SK-N-SH (cell line): ENCODE data around the gene MORN3. TPM values are rescaled to one million over a fixed set of nuclear protein-coding genes. Genes with fewer than 3 reads are reported as not detected.
"Not testable (repeated sequence)": the region's sequence is repeated elsewhere in the genome, so short reads cannot be mapped to it uniquely, and the experiment has no call there.

Experiments used
- CTCF ChIA-PET: fragments of 300-600, 350-600 bp; formaldehyde crosslinking; extraction: SDS; loops from one replicate; lab custom pipeline; 2021; lab: Yijun Ruan, JAX
- POLR2A ChIA-PET: fragments of 350-600 bp; sonication (Branson Sonifier 250); formaldehyde crosslinking; extraction: SDS; loops from one replicate; lab custom pipeline; 2020; ENCODE audit warnings: antibody characterized with exemption, inconsistent platforms; lab: Yijun Ruan, JAX
- DNase-seq: peaks from one replicate; pipeline ENCODE4 v3.0.0; 2012
- H2AFZ ChIP-seq: fragments of 200-600 bp; sonication (generic); 2 replicates; pipeline ENCODE4 v1.8.1; 2016; ENCODE audit warnings: antibody characterized with exemption, mild to moderate bottlenecking, low read depth
- H3F3A ChIP-seq: fragments of 200-600 bp; sonication (generic); replicated peaks from 2 replicates; pipeline ENCODE3; 2016; ENCODE audit warnings: antibody characterized with exemption, mild to moderate bottlenecking; ENCODE audit not compliant: insufficient read depth
- H3K27ac ChIP-seq, 2 experiments: fragments of 200-500 bp in 1 of 2; fragments of 200-600 bp in 1 of 2; sonication (Bioruptor generic) in 1 of 2; sonication (generic), shearing (Covaris generic) in 1 of 2; 2 replicates each; pipeline versions ENCODE4 v1.5.1 to v1.6.1; 2014 to 2016; ENCODE audit warnings: low read depth in 2 of 2, inconsistent platforms in 1 of 2, low read length in 1 of 2, mild to moderate bottlenecking in 1 of 2, mixed read lengths in 1 of 2
- H3K27me3 ChIP-seq: fragments of 200-600 bp; sonication (generic), shearing (Covaris generic); 2 replicates; pipeline ENCODE4 v1.6.1; 2016; ENCODE audit warnings: mixed run types; ENCODE audit not compliant: insufficient read depth
- H3K36me3 ChIP-seq, 2 experiments: fragments of 200-500 bp in 1 of 2; fragments of 200-600 bp in 1 of 2; sonication (Bioruptor generic) in 1 of 2; sonication (generic) in 1 of 2; replicated peaks in 1 of 2; 2 replicates each; pipeline versions ENCODE3 to v1.5.1; 2014 to 2016; ENCODE audit warnings: low read length in 1 of 2, mild to moderate bottlenecking in 1 of 2; ENCODE audit not compliant: insufficient read depth in 2 of 2, control insufficient read depth in 1 of 2
- H3K4me1 ChIP-seq, 2 experiments: fragments of 200-500 bp in 1 of 2; fragments of 200-600 bp in 1 of 2; sonication (Bioruptor generic) in 1 of 2; sonication (generic), shearing (Covaris generic) in 1 of 2; 2 replicates each; pipeline versions ENCODE4 v1.5.1 to v1.6.1; 2014 to 2016; ENCODE audit warnings: low read depth in 1 of 2, low read length in 1 of 2, mixed run types in 1 of 2; ENCODE audit not compliant: insufficient read depth in 2 of 2, control insufficient read depth in 1 of 2
- H3K4me2 ChIP-seq: fragments of 200-600 bp; sonication (generic), shearing (Covaris generic); 2 replicates; pipeline ENCODE4 v1.6.1; 2017; ENCODE audit warnings: mixed run types
- H3K4me3 ChIP-seq, 2 experiments: fragments of 200-500 bp in 1 of 2; fragments of 200-600 bp in 1 of 2; sonication (Bioruptor generic) in 1 of 2; sonication (generic), shearing (Covaris generic) in 1 of 2; 2 replicates each; pipeline versions ENCODE4 v1.5.1 to v1.8.1; 2014 to 2016; ENCODE audit warnings: low read depth in 2 of 2, inconsistent platforms in 1 of 2, low read length in 1 of 2, mild to moderate bottlenecking in 1 of 2, mixed read lengths in 1 of 2, moderate library complexity in 1 of 2
- H3K79me2 ChIP-seq: fragments of 200-600 bp; sonication (generic); 2 replicates; pipeline ENCODE4 v1.8.1; 2017; ENCODE audit warnings: mild to moderate bottlenecking; ENCODE audit not compliant: insufficient read depth
- H3K9ac ChIP-seq: fragments of 200-600 bp; sonication (generic); 2 replicates; pipeline ENCODE4 v1.6.1; 2017; ENCODE audit warnings: mixed run types
- H3K9me2 ChIP-seq: fragments of 200-600 bp; sonication (generic); 2 replicates; pipeline ENCODE4 v1.6.1; 2017; ENCODE audit warnings: mixed run types
- H3K9me3 ChIP-seq: fragments of 200-600 bp; sonication (generic); 2 replicates; pipeline ENCODE4 v1.6.1; 2017; ENCODE audit warnings: mixed run types, mild to moderate bottlenecking, moderate library complexity
- H4K20me1 ChIP-seq: fragments of 200-600 bp; sonication (generic); 2 replicates; pipeline ENCODE4 v1.6.1; 2017; ENCODE audit warnings: mild to moderate bottlenecking, mixed run types; ENCODE audit not compliant: insufficient read depth
- CHD2 ChIP-seq: fragments of 150-350 bp; IDR thresholded peaks from 2 replicates; pipeline ENCODE4 v1.6.1; 2018; ENCODE audit warnings: low read length; ENCODE audit not compliant: partially characterized antibody
- EZH2phosphoT487 ChIP-seq: fragments of 200-600 bp; sonication (generic); IDR thresholded peaks from 2 replicates; pipeline ENCODE4 v1.6.1; 2017; ENCODE audit warnings: low read depth, mixed run types, mild to moderate bottlenecking, antibody characterized with exemption, moderate library complexity, borderline replicate concordance
- FOXM1 ChIP-seq: IDR thresholded peaks from 2 replicates; pipeline ENCODE4 v1.4.0; 2012; ENCODE audit warnings: low read depth, mild to moderate bottlenecking
- GABPA ChIP-seq: IDR thresholded peaks from 2 replicates; pipeline ENCODE4 v1.4.0; 2012; ENCODE audit warnings: low read depth, mild to moderate bottlenecking
- GATA2 ChIP-seq: sonication (generic); formaldehyde crosslinking; IDR thresholded peaks from 2 replicates; pipeline ENCODE4 v1.5.0; 2020; ENCODE audit warnings: mild to moderate bottlenecking, missing genetic modification reagents
- MEF2A ChIP-seq: IDR thresholded peaks from 2 replicates; pipeline ENCODE4 v1.4.0; 2012; ENCODE audit warnings: low read depth, borderline replicate concordance
- NFIC ChIP-seq: IDR thresholded peaks from 2 replicates; pipeline ENCODE4 v1.4.0; 2012; ENCODE audit warnings: borderline replicate concordance
- POLR2AphosphoS5 ChIP-seq: IDR thresholded peaks from 2 replicates; pipeline ENCODE4 v1.6.1; 2012; ENCODE audit warnings: low read depth, low read length
- RAD21 ChIP-seq: IDR thresholded peaks from 2 replicates; pipeline ENCODE4 v1.6.1; 2012; ENCODE audit warnings: mild to moderate bottlenecking, low read length
- SMC3 ChIP-seq: IDR thresholded peaks from 2 replicates; pipeline ENCODE4 v1.6.1; 2012; ENCODE audit warnings: low read depth, low read length, improper control_type of control experiment
- TAF1 ChIP-seq: IDR thresholded peaks from 2 replicates; pipeline ENCODE4 v1.6.1; 2012; ENCODE audit warnings: low read depth, mild to moderate bottlenecking, low read length, moderate library complexity, borderline replicate concordance
- TCF12 ChIP-seq: IDR thresholded peaks from 2 replicates; pipeline ENCODE4 v1.4.0; 2012
- YY1 ChIP-seq: IDR thresholded peaks from 2 replicates; pipeline ENCODE4 v1.4.0; 2012; ENCODE audit warnings: low read depth, mild to moderate bottlenecking
- WGBS: methylation state at CpG from one replicate; pipeline ENCODE4 v1.1.6; 2017; ENCODE audit warnings: low lambda C conversion rate; 5-methylcytosine and 5-hydroxymethylcytosine counted together
- polyA plus RNA-seq, 3 experiments: library from polyadenylated mRNA; depleted of rRNA; stranded (reverse); fragments of >200 nt; gene quantifications; 2 replicates each; pipeline ENCODE4 v1.2.3, GENCODE V29; 2012
- TF ChIP-seq, protein P1 (sequence below): IDR thresholded peaks from 2 replicates; pipeline ENCODE4 v1.4.0; 2012; ENCODE audit warnings: low read depth, borderline replicate concordance
- TF ChIP-seq, protein P2 (sequence below): IDR thresholded peaks from 2 replicates; pipeline ENCODE4 v1.4.0; 2012; ENCODE audit warnings: low read depth
- TF ChIP-seq, protein P3 (sequence below): fragments of 150-350 bp; IDR thresholded peaks from 2 replicates; pipeline ENCODE4 v1.6.1; 2017; ENCODE audit warnings: antibody characterized with exemption, low read length, low read depth, borderline replicate concordance
- TF ChIP-seq, protein P4 (sequence below): IDR thresholded peaks from 2 replicates; pipeline ENCODE4 v1.4.0; 2012; ENCODE audit warnings: low read depth, borderline replicate concordance

MORN3 gene
- polyA plus RNA-seq, 1 of the 3 experiments (the other 2 are of a cell fraction), result 2.7 TPM

DNA sequence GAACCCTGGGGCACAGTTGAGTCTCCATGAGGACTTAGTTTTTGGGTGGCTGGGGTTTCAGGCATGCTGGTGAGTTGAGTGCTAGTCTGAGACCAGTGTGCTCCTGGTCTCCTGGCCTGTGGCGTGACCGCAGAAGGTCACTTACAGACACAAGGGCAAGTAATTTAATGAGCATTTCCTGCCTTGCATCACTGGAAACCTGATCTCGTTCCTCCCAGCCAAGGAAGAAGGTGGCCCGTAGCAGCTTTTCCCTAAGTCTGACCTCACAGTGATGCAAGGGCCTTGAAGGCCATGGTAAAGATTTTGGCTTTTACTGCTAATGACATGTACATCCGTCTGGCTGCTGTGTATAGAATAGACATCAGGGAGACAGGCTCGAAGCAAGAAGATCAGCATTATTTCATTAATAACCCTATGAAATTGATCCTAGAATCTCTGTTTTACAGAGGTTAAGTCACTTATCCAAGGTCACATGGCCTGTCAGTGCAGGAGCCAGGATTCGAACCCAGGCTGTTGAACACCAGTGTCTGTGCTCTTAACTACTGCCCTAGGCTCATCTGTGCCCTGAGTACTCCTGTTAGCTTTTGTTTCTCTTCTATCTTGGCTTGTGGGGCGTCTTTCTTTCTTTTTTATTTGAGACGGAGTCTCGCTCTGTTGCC is 47.7 kb upstream of the MORN3 start (continued):
- TF ChIP-seq TCF12 (peak; percentile 56), SMC3 (no peak), YY1 (no peak), POLR2AphosphoS5 (no peak), MEF2A (no peak)
- TF ChIP-seq, protein P1, sequence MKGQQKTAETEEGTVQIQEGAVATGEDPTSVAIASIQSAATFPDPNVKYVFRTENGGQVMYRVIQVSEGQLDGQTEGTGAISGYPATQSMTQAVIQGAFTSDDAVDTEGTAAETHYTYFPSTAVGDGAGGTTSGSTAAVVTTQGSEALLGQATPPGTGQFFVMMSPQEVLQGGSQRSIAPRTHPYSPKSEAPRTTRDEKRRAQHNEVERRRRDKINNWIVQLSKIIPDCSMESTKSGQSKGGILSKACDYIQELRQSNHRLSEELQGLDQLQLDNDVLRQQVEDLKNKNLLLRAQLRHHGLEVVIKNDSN, result no peak; the same call in 1 of the 2 replicates

DNA sequence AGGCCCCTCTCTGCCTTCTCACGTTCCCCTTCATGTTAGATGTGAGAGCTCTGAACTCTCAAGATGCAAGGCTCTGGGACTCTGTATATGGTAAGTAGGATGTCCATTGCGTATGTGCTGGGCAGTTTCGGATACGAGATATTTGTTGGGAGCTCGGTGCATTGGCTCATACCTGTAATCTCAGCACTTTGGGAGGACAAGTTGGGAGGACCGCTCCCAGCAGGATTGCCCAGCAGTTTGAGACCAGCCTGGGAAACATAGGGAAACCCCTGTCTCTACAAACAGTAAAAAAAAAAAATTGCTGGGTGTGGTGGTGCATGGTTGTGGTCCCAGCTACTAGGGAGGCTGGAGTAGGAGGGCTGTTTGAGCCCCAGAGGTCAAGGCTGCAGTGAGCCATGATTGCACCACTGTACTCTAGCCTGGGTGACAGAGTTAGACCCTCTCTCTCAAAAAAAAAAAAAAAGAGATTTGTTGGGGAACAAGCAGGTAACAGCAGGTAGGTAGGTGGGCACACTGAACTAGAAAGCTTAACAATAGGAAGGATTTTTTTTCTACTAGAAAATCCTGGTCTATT is 46.5 kb upstream of the MORN3 start:
- 80% methylated on average over 6 of the region's 6 CpGs for whole genome bisulfite sequencing
- H3K79me2 ChIP-seq, result peaks cover 57% of the 10 kb centered on the region

DNA sequence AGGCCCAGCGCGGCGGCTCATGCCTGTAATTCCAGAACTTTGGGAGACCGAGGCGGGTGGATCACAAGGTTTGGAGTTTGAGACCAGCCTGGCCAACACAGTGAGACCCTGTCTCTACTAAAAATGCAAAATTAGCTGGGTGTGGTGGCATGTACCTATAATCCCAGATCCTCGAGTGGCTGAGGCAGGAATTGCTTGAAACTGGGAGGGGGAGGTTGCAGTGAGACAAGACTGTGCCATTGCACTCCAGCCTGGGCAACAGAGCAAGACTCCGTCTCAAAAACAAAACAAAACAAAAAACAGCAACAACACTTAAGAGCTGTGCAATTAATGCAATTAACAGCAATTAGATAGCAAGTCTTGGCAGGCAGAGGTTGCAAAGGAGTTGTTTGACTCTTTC is 45.6 kb upstream of the MORN3 start:
- H3K4me1 ChIP-seq, H3K36me3 ChIP-seq, H3K9me3 ChIP-seq, H3K27ac ChIP-seq, H3K4me3 ChIP-seq, H3K4me2 ChIP-seq, H3K9me2 ChIP-seq, H4K20me1 ChIP-seq, H3F3A ChIP-seq, POLR2A ChIA-PET, DNase-seq, H3K9ac ChIP-seq, H3K27me3 ChIP-seq, H2AFZ ChIP-seq: not testable (repeated sequence)
- peaks cover 53% of the 10 kb centered on the region for H3K79me2 ChIP-seq
- 98% methylated on average over 6 of the region's 7 CpGs for WGBS
- CTCF ChIA-PET, result interaction anchor here (1.0 to 1.3 kb wide), 2 partner anchors 23 to 29 kb away, joined by 3 read pairs; no protein-coding TSS in a partner anchor

More for the DNA sequence above, 46.5 kb upstream of the MORN3 start:
- H3F3A ChIP-seq, result peaks cover 8% of the 10 kb centered on the region
- H3K9me2 ChIP-seq, result no peaks in the 10 kb centered on the region
- no peak overlapping the region for H3K4me3 ChIP-seq
- H3K4me2 ChIP-seq, result no peak overlapping the region
- H3K36me3 ChIP-seq, result no peaks in the 10 kb centered on the region
- H3K9ac ChIP-seq, result no peak overlapping the region
- H4K20me1 ChIP-seq, result no peaks in the 10 kb centered on the region
- no peaks in the 10 kb centered on the region for H3K9me3 ChIP-seq
- CTCF ChIA-PET, result interaction anchor here (1.0 to 1.3 kb wide), 2 partner anchors 22 to 30 kb away, joined by 3 read pairs; no protein-coding TSS in a partner anchor
- TF ChIP-seq, protein P2, sequence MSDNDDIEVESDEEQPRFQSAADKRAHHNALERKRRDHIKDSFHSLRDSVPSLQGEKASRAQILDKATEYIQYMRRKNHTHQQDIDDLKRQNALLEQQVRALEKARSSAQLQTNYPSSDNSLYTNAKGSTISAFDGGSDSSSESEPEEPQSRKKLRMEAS, result no peak
- no peak for TF ChIP-seq TAF1
- TF ChIP-seq NFIC, result no peak
- TF ChIP-seq FOXM1, result no peak
- TF ChIP-seq RAD21, result no peak
- no peak for TF ChIP-seq EZH2phosphoT487
- no peak for TF ChIP-seq GABPA
- TF ChIP-seq, protein P3, sequence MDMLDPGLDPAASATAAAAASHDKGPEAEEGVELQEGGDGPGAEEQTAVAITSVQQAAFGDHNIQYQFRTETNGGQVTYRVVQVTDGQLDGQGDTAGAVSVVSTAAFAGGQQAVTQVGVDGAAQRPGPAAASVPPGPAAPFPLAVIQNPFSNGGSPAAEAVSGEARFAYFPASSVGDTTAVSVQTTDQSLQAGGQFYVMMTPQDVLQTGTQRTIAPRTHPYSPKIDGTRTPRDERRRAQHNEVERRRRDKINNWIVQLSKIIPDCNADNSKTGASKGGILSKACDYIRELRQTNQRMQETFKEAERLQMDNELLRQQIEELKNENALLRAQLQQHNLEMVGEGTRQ, result no peak
- no peak for TF ChIP-seq GATA2 (CRISPR knock-in tag)
- TF ChIP-seq, protein P4, sequence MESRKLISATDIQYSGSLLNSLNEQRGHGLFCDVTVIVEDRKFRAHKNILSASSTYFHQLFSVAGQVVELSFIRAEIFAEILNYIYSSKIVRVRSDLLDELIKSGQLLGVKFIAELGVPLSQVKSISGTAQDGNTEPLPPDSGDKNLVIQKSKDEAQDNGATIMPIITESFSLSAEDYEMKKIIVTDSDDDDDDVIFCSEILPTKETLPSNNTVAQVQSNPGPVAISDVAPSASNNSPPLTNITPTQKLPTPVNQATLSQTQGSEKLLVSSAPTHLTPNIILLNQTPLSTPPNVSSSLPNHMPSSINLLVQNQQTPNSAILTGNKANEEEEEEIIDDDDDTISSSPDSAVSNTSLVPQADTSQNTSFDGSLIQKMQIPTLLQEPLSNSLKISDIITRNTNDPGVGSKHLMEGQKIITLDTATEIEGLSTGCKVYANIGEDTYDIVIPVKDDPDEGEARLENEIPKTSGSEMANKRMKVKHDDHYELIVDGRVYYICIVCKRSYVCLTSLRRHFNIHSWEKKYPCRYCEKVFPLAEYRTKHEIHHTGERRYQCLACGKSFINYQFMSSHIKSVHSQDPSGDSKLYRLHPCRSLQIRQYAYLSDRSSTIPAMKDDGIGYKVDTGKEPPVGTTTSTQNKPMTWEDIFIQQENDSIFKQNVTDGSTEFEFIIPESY, result no peak
- no peak for TF ChIP-seq CHD2
- no peak for TF ChIP-seq POLR2AphosphoS5
- no peak for TF ChIP-seq TCF12
- no peak for DNase-seq
- peaks cover 8 to 9% of the 10 kb centered on the region in 2 experiments; a peak in 2 of 4 replicates for H3K4me1 ChIP-seq
- H3K27me3 ChIP-seq, result no peaks in the 10 kb centered on the region
- no peak overlapping the region for H2AFZ ChIP-seq
- POLR2A ChIA-PET, result no interaction called here
- H3K27ac ChIP-seq, result peak overlapping the region in 1 of 2 experiments; percentile 69; a peak in 1 of 4 replicates
